ACC112 (cell line): ENCODE measurements around the gene PRTFDC1.

Experiments used
- H2AFZ ChIP-seq: fragments of 200-600 bp; sonication (generic); one replicate; pipeline ENCODE4 v1.6.0; 2017; ENCODE audit warnings: antibody characterized with exemption, low read length; ENCODE audit not compliant: unreplicated experiment
- H3K27ac ChIP-seq: fragments of 200-600 bp; sonication (generic); 2 replicates; pipeline ENCODE4 v1.5.1; 2014; ENCODE audit warnings: low read depth, mild to moderate bottlenecking, antibody characterized with exemption, low read length, moderate library complexity
- H3K27me3 ChIP-seq: fragments of 200-600 bp; sonication (generic); 2 replicates; pipeline ENCODE4 v1.6.1; 2014; ENCODE audit warnings: mild to moderate bottlenecking, antibody characterized with exemption, low read length, moderate library complexity, mixed read lengths; ENCODE audit not compliant: insufficient read depth
- H3K36me3 ChIP-seq: fragments of 200-600 bp; sonication (generic); 2 replicates; pipeline ENCODE4 v1.6.1; 2016; ENCODE audit warnings: mild to moderate bottlenecking, antibody characterized with exemption, low read length, moderate library complexity, mixed read lengths; ENCODE audit not compliant: insufficient read depth
- H3K4me1 ChIP-seq: fragments of 200-600 bp; sonication (generic); one replicate; pipeline ENCODE4 v1.6.1; 2016; ENCODE audit warnings: low read length, mixed read lengths; ENCODE audit not compliant: insufficient read depth, unreplicated experiment, control insufficient read depth
- H3K4me3 ChIP-seq: fragments of 200-600 bp; sonication (generic); 2 replicates; pipeline ENCODE4 v1.5.1; 2014; ENCODE audit warnings: mild to moderate bottlenecking, low read depth, low read length
- H3K79me2 ChIP-seq: fragments of 200-600 bp; sonication (generic); one replicate; pipeline ENCODE4 v1.6.0; 2016; ENCODE audit warnings: low read length; ENCODE audit not compliant: control insufficient read depth, unreplicated experiment, insufficient read depth

Gene PRTFDC1

GRCh38 chr10:24857031-24857725 is 95.2 kb downstream of the PRTFDC1 start:
- Histone ChIP-seq H3K79me2 (no peaks in the 10 kb centered on the region), H3K36me3 (no peaks in the 10 kb centered on the region), H2AFZ (no peak overlapping the region), H3K4me1 (peaks cover 23% of the 10 kb centered on the region), H3K4me3 (no peak overlapping the region), H3K27me3 (no peaks in the 10 kb centered on the region), H3K27ac (peak overlapping the region; percentile 93)

- Histone ChIP-seq H3K27ac (no peak overlapping the region), H3K79me2 (no peaks in the 10 kb centered on the region), H3K4me3 (no peak overlapping the region), H3K27me3 (no peaks in the 10 kb centered on the region), H3K36me3 (no peaks in the 10 kb centered on the region), H3K4me1 (peaks cover 30% of the 10 kb centered on the region), H2AFZ (no peak overlapping the region)
Measured at GRCh38 chr10:24854256-24854655, 98.2 kb downstream of the PRTFDC1 start.

GRCh38 chr10:24853661-24854060 is 98.7 kb downstream of the PRTFDC1 start:
- Histone ChIP-seq H3K4me3 (no peak overlapping the region), H3K36me3 (no peaks in the 10 kb centered on the region), H3K27me3 (no peaks in the 10 kb centered on the region), H3K79me2 (no peaks in the 10 kb centered on the region), H3K27ac (no peak overlapping the region), H3K4me1 (peaks cover 27% of the 10 kb centered on the region), H2AFZ (no peak overlapping the region)

- no peak overlapping the region for H2AFZ ChIP-seq
- no peak overlapping the region for H3K27ac ChIP-seq
Measured at GRCh38 chr10:24851629-24852028, 100.8 kb downstream of the PRTFDC1 start.

GRCh38 chr10:24850727-24851296 is 101.6 kb downstream of the PRTFDC1 start:
- H3K79me2 ChIP-seq, result no peaks in the 10 kb centered on the region
- peaks cover 22% of the 10 kb centered on the region for H3K4me1 ChIP-seq
- no peaks in the 10 kb centered on the region for H3K36me3 ChIP-seq
- no peak overlapping the region for H3K27ac ChIP-seq
- no peak overlapping the region for H2AFZ ChIP-seq
- H3K27me3 ChIP-seq, result no peaks in the 10 kb centered on the region
- no peak overlapping the region for H3K4me3 ChIP-seq

More at GRCh38 chr10:24851629-24852028, 100.8 kb downstream of the PRTFDC1 start:
- Histone ChIP-seq H3K79me2 (no peaks in the 10 kb centered on the region), H3K4me3 (no peak overlapping the region), H3K36me3 (no peaks in the 10 kb centered on the region), H3K27me3 (no peaks in the 10 kb centered on the region), H3K4me1 (peaks cover 22% of the 10 kb centered on the region)

GRCh38 chr10:24849501-24850299 is 102.7 kb downstream of the PRTFDC1 start:
- Histone ChIP-seq H3K79me2 (no peaks in the 10 kb centered on the region), H3K4me3 (no peak overlapping the region), H2AFZ (no peak overlapping the region), H3K27me3 (no peaks in the 10 kb centered on the region), H3K27ac (no peak overlapping the region), H3K36me3 (no peaks in the 10 kb centered on the region), H3K4me1 (peaks cover 22% of the 10 kb centered on the region)

GRCh38 chr10:24849051-24849450 is 103.4 kb downstream of the PRTFDC1 start:
- Histone ChIP-seq H2AFZ (no peak overlapping the region), H3K27ac (no peak overlapping the region), H3K4me1 (peaks cover 22% of the 10 kb centered on the region), H3K27me3 (no peaks in the 10 kb centered on the region), H3K36me3 (no peaks in the 10 kb centered on the region), H3K4me3 (no peak overlapping the region), H3K79me2 (no peaks in the 10 kb centered on the region)

GRCh38 chr10:24848195-24848594 is 104.2 kb downstream of the PRTFDC1 start:
- peak overlapping the region; percentile 63 for H2AFZ ChIP-seq
- H3K4me3 ChIP-seq, result peak overlapping the region; percentile 46
- peaks cover 22% of the 10 kb centered on the region for H3K4me1 ChIP-seq
- H3K27me3 ChIP-seq, result no peaks in the 10 kb centered on the region
- H3K36me3 ChIP-seq, result no peaks in the 10 kb centered on the region
- H3K27ac ChIP-seq, result no peak overlapping the region
- no peaks in the 10 kb centered on the region for H3K79me2 ChIP-seq

GRCh38 chr10:24847112-24848070 is 105.0 kb downstream of the PRTFDC1 start:
- Histone ChIP-seq H3K27ac (no peak overlapping the region), H3K27me3 (no peaks in the 10 kb centered on the region), H3K79me2 (no peaks in the 10 kb centered on the region), H3K36me3 (no peaks in the 10 kb centered on the region), H3K4me3 (peak overlapping the region; percentile 46; the same call in 1 of the 2 replicates), H2AFZ (no peak overlapping the region), H3K4me1 (peaks cover 22% of the 10 kb centered on the region)

- Histone ChIP-seq H2AFZ (no peak overlapping the region), H3K27ac (no peak overlapping the region), H3K4me3 (no peak overlapping the region), H3K79me2 (no peaks in the 10 kb centered on the region), H3K36me3 (no peaks in the 10 kb centered on the region), H3K4me1 (peaks cover 19% of the 10 kb centered on the region), H3K27me3 (no peaks in the 10 kb centered on the region)
Measured at GRCh38 chr10:24844742-24845141, 107.7 kb downstream of the PRTFDC1 start.
